22Rv1 (cell line): ENCODE data around the gene RCAN2.

Experiments used
- CTCF ChIP-seq: fragments of 450-650 bp; IDR thresholded peaks from 2 replicates; pipeline ENCODE4 v1.5.1; 2017; ENCODE audit warnings: mild to moderate bottlenecking
- ZFX ChIP-seq: fragments of 450-650 bp; IDR thresholded peaks from 2 replicates; pipeline ENCODE4 v1.6.1; 2017; ENCODE audit warnings: antibody characterized with exemption, borderline replicate concordance

GRCh38 chr6:46323312-46323965, 167.8 kb downstream of the RCAN2 start:
- no peak for TF ChIP-seq CTCF
- TF ChIP-seq ZFX: no peak
